ENCODE measurements around the gene DUOXA1. TPM values are rescaled to one million over a fixed set of nuclear protein-coding genes. Genes with fewer than 3 reads are reported as not detected.

DUOXA1 gene
- total and polyA plus RNA-seq, 2 donors (not counting 1 experiment from before 2014, with no cell fraction given) = 0.03 to 0.74 TPM

- WGBS (ENCODE audit: insufficient coverage) = 15% methylated on average over 54 of the region's 71 CpGs
- Histone ChIP-seq H3K9ac (ENCODE audit: low read length) (no peak overlapping the region), H3K4me2 (replicated peaks; ENCODE audit: low read depth, low read length, poor library complexity, severe bottlenecking) (peak overlapping the region; percentile 72), H4K20me1 (ENCODE audit: control insufficient read depth, insufficient read depth, low read length, poor library complexity, severe bottlenecking) (no peaks in the 10 kb centered on the region), H3K9me3 (ENCODE audit: control extremely low read depth in 1 of 3, control insufficient read depth in 2 of 3, insufficient read depth in 1 of 3, low read length in 2 of 3) (peaks cover 0 to 36% (median 0%) of the 10 kb centered on the region in 3 donors), H3K4me1 (ENCODE audit: control insufficient read depth in 2 of 2, insufficient read depth in 2 of 2, low read length in 2 of 2) (peaks cover 39 to 48% of the 10 kb centered on the region in 2 donors), H3K27me3 (replicated peaks in 1 of 4; ENCODE audit: control extremely low read depth in 1 of 4, control insufficient read depth in 3 of 4, insufficient read depth in 4 of 4, low read length in 3 of 4) (peaks cover 0 to 73% (median 52%) of the 10 kb centered on the region in 4 experiments), H3K79me2 (ENCODE audit: control insufficient read depth, insufficient read depth, low read length) (no peaks in the 10 kb centered on the region), H3K4me3 (ENCODE audit: control extremely low read depth in 1 of 5, extremely low read depth in 1 of 5, insufficient read depth in 1 of 5, low read depth in 2 of 5, low read length in 4 of 5) (no peak overlapping the region), H3K36me3 (replicated peaks in 1 of 2; ENCODE audit: control extremely low read depth in 1 of 2, control insufficient read depth in 1 of 2, extremely low read depth in 1 of 2, insufficient read depth in 2 of 2, low read length in 1 of 2) (no peaks in the 10 kb centered on the region), H3K27ac (ENCODE audit: low read length in 2 of 2) (no peak overlapping the region), H2AFZ (ENCODE audit: insufficient read depth, low read depth, low read length, poor library complexity, severe bottlenecking) (peak overlapping the region; percentile 9)
- peaks cover 42% of the 10 kb centered on the region for H3K4me1 Mint-ChIP-seq
- DNase-seq (no peak), ATAC-seq (ENCODE audit: low read depth) (no peak)
- peak overlapping the region; percentile 85 for H3K4me3 Mint-ChIP-seq
- TF ChIP-seq EZH2 (IDR thresholded peaks at IDR 0.05; ENCODE audit: borderline replicate concordance, insufficient read depth, low read depth, low read length, poor library complexity, severe bottlenecking) (no peak), CTCF (IDR thresholded peaks at IDR 0.05) (no peak)
- ChIA-PET CTCF (interaction anchor here (0.6 to 5.5 kb wide), 5 partner anchors 15 to 258 kb away, joined by 3 to 32 read pairs (median 4); no protein-coding TSS in a partner anchor), POLR2A (interaction anchor here (0.5 kb wide), 1 partner anchor 26 kb away, joined by 3 read pairs; no protein-coding TSS in a partner anchor)
- H3K9me3 Mint-ChIP-seq (ENCODE audit: insufficient read depth) = no peaks in the 10 kb centered on the region
- no peak overlapping the region for H3K27ac Mint-ChIP-seq
- intact Hi-C loops (cut with micrococcal nuclease) = loop anchor here (10.0 kb wide), 1 partner anchor 83 kb away; no protein-coding TSS in a partner anchor
- H3K27me3 Mint-ChIP-seq = peaks cover 74% of the 10 kb centered on the region
Observed at GRCh38 chr15:45111390-45112142, 18.1 kb downstream of the DUOXA1 start.
